HepG2 (cell line): ENCODE measurements around the gene TYROBP. TPM values are rescaled to one million over a fixed set of nuclear protein-coding genes. Genes with fewer than 3 reads are reported as not detected.

Experiments used
- ATAC-seq: fragments of 200-7000 bp; cut with Tn5 transposase; 3 replicates; pipeline ENCODE4 v1.9.1; 2020; ENCODE audit warnings: mild to moderate bottlenecking, moderate library complexity
- BruUV-seq: library from RNA; stranded (reverse); fragments of 400-500 nt; replicated peaks from 2 replicates; lab custom pipeline; 2021; lab: Mats Ljungman, UMichigan
- CTCF ChIA-PET: fragments of 300-600 bp; formaldehyde crosslinking; extraction: SDS; loops from one replicate; lab custom pipeline; 2021; ENCODE audit warnings: low total read pairs, inconsistent platforms, low intra/inter-chr PET ratio; lab: Yijun Ruan, JAX
- POLR2A ChIA-PET: fragments of 350-600 bp; sonication (Branson Sonifier 250); formaldehyde crosslinking; loops from one replicate; lab custom pipeline; 2020; ENCODE audit warnings: antibody characterized with exemption, inconsistent platforms; lab: Yijun Ruan, JAX
- DNase-seq: peaks from one replicate; pipeline ENCODE4 v3.0.0-alpha.2; 2015; ENCODE audit warnings: low spot score
- FAIRE-seq: peaks from 3 replicates; lab custom pipeline; 2011; peaks lifted over from hg19 to GRCh38; lab: Jason Lieb, UNC
- H2AFZ ChIP-seq: one replicate; pipeline ENCODE4 v1.6.1; 2011; ENCODE audit warnings: low read length, inconsistent platforms
- H3K27ac ChIP-seq: fragments of 300-600 bp; 3 replicates; pipeline ENCODE4 v1.8.0; 2011; ENCODE audit warnings: mixed run types, mild to moderate bottlenecking, mixed read lengths, low read length, inconsistent platforms; ENCODE audit not compliant: insufficient read depth; ENCODE audit errors: extremely low read length
- H3K27me3 ChIP-seq, 2 experiments: fragments of 200-600 bp in 1 of 2; 2 replicates in 1 of 2; 3 replicates in 1 of 2; pipeline versions ENCODE4 v1.6.0 to v1.8.0; 2011; ENCODE audit warnings: low read length in 2 of 2, mild to moderate bottlenecking in 2 of 2, moderate library complexity in 2 of 2, inconsistent platforms in 1 of 2; ENCODE audit not compliant: insufficient read depth in 2 of 2, control insufficient read depth in 1 of 2
- H3K36me3 ChIP-seq, 2 experiments: fragments of 200-600 bp in 1 of 2; replicated peaks in 1 of 2; 2 replicates in 1 of 2; 3 replicates in 1 of 2; pipeline versions ENCODE4 v1.5.1 to v1.8.0; 2011; ENCODE audit warnings: low read length in 2 of 2, inconsistent platforms in 1 of 2; ENCODE audit not compliant: insufficient read depth in 2 of 2, control insufficient read depth in 1 of 2
- H3K4me1 ChIP-seq: 2 replicates; pipeline ENCODE4 v1.5.1; 2012; ENCODE audit warnings: low read length, inconsistent platforms; ENCODE audit not compliant: insufficient read depth
- H3K4me2 ChIP-seq: 2 replicates; pipeline ENCODE4 v1.6.0; 2011; ENCODE audit warnings: low read depth, low read length, inconsistent platforms
- H3K4me3 ChIP-seq, 3 experiments: fragments of 200-600 bp in 1 of 3; sonication (generic), shearing (Covaris generic) in 1 of 3; replicated peaks in 1 of 3; 2 replicates each; pipeline ENCODE4 v1.5.1; 2011 to 2016; ENCODE audit warnings: low read length in 3 of 3, inconsistent platforms in 2 of 3, low read depth in 2 of 3, mild to moderate bottlenecking in 2 of 3, control low read depth in 1 of 3, mixed read lengths in 1 of 3; ENCODE audit not compliant: insufficient read depth in 1 of 3
- H3K79me2 ChIP-seq: one replicate; pipeline ENCODE4 v1.6.1; 2011; ENCODE audit warnings: low read length, inconsistent platforms; ENCODE audit not compliant: insufficient read depth
- H3K9ac ChIP-seq: 2 replicates; pipeline ENCODE4 v1.6.0; 2011; ENCODE audit warnings: mild to moderate bottlenecking, low read depth, low read length, inconsistent platforms; ENCODE audit not compliant: insufficient read depth
- H3K9me3 ChIP-seq: 2 replicates; pipeline ENCODE4 v1.5.1; 2012; ENCODE audit warnings: mild to moderate bottlenecking, low read length
- H4K20me1 ChIP-seq: 2 replicates; pipeline ENCODE4 v1.6.0; 2011; ENCODE audit warnings: inconsistent platforms, mild to moderate bottlenecking, low read length, moderate library complexity; ENCODE audit not compliant: insufficient read depth
- ATF1 ChIP-seq: IDR thresholded peaks from 2 replicates; pipeline ENCODE4 v1.6.1; 2016; ENCODE audit warnings: mild to moderate bottlenecking, control low read depth
- CBFB ChIP-seq: sonication (generic); formaldehyde crosslinking; IDR thresholded peaks from 2 replicates; pipeline ENCODE4 v1.4.0; 2020; ENCODE audit warnings: missing genetic modification reagents
- ERF ChIP-seq: IDR thresholded peaks from 2 replicates; pipeline ENCODE4 v1.6.1; 2018; ENCODE audit warnings: missing biosample characterization, missing genetic modification reagents
- ONECUT2 ChIP-seq: sonication (generic); formaldehyde crosslinking; IDR thresholded peaks from 2 replicates; pipeline ENCODE4 v1.4.0; 2020; ENCODE audit warnings: missing genetic modification reagents
- PHF21A ChIP-seq: sonication (generic); formaldehyde crosslinking; IDR thresholded peaks from 2 replicates; pipeline ENCODE4 v1.5.0; 2020; ENCODE audit warnings: mild to moderate bottlenecking, missing genetic modification reagents
- PLRG1 ChIP-seq: fragments of 450-650 bp; conservative IDR thresholded peaks from 2 replicates; pipeline ENCODE4 v1.6.1; 2016
- POLR2G ChIP-seq: fragments of 200-400 bp; formaldehyde crosslinking; IDR thresholded peaks from 2 replicates; pipeline ENCODE4 v1.6.1; 2018; ENCODE audit warnings: mild to moderate bottlenecking, low read depth, low read length, moderate library complexity
- SP4 ChIP-seq: sonication (generic); formaldehyde crosslinking; IDR thresholded peaks from 2 replicates; pipeline ENCODE4 v1.8.1; 2023; ENCODE audit warnings: mild to moderate bottlenecking, missing genetic modification reagents
- XRCC5 ChIP-seq: fragments of 200-400 bp; formaldehyde crosslinking; optimal IDR thresholded peaks from 2 replicates; pipeline ENCODE3; 2017; ENCODE audit warnings: mild to moderate bottlenecking, low read length
- ZFX ChIP-seq: sonication (generic); formaldehyde crosslinking; IDR thresholded peaks from 2 replicates; pipeline ENCODE4 v1.4.0; 2020; ENCODE audit warnings: mild to moderate bottlenecking, low read depth, missing genetic modification reagents, moderate library complexity
- ZKSCAN1 ChIP-seq: fragments of 150-350 bp; IDR thresholded peaks from 2 replicates; pipeline ENCODE4 v1.6.1; 2014; ENCODE audit warnings: low read length
- ZNF205 ChIP-seq: IDR thresholded peaks from 2 replicates; pipeline ENCODE4 v1.6.1; 2018; ENCODE audit warnings: missing biosample characterization, missing genetic modification reagents
- ZNF235 ChIP-seq: sonication (generic); formaldehyde crosslinking; IDR thresholded peaks from 2 replicates; pipeline ENCODE4 v1.8.1; 2023; ENCODE audit warnings: mild to moderate bottlenecking, missing genetic modification reagents, borderline replicate concordance
- ZNF441 ChIP-seq: sonication (generic); formaldehyde crosslinking; IDR thresholded peaks from 2 replicates; pipeline ENCODE4 v1.7.0; 2021; ENCODE audit warnings: missing genetic modification reagents, borderline replicate concordance
- ZNF543 ChIP-seq: sonication (generic); formaldehyde crosslinking; IDR thresholded peaks from 2 replicates; pipeline ENCODE4 v1.4.0; 2020; ENCODE audit warnings: mild to moderate bottlenecking, missing genetic modification reagents
- ZNF678 ChIP-seq: sonication (generic); formaldehyde crosslinking; IDR thresholded peaks from 2 replicates; pipeline ENCODE4 v1.4.0; 2020; ENCODE audit warnings: mild to moderate bottlenecking, missing genetic modification reagents
- ZZZ3 ChIP-seq: sonication (generic); formaldehyde crosslinking; IDR thresholded peaks from 2 replicates; pipeline ENCODE4 v1.4.0; 2020; ENCODE audit warnings: missing genetic modification reagents, mild to moderate bottlenecking, borderline replicate concordance
- WGBS: methylation state at CpG from one replicate; pipeline ENCODE4 v1.1.6; 2017; ENCODE audit warnings: low lambda C conversion rate; 5-methylcytosine and 5-hydroxymethylcytosine counted together
- in situ Hi-C: cut with HindIII; loops from 2 replicates; pipeline ENCODE4 v1.10.0; 2017; ENCODE audit warnings: low pct_unique_long_range_greater_than_20kb; ENCODE audit not compliant: extremely low pct_ligation_motif_present
- intact Hi-C: fragments of 100-400 bp; cut with micrococcal nuclease; formaldehyde crosslinking; loops from one replicate; pipeline ENCODE4 v1.10.0; 2022; ENCODE audit not compliant: unreplicated experiment
- polyA plus RNA-seq, 8 experiments: library from polyadenylated mRNA; depleted of rRNA in 3 of 8; stranded (reverse) in 7 of 8; unstranded in 1 of 8; fragments of >200 nt; fragmentation: Illumina TruSeq in 4 of 8; extraction: Trizol in 4 of 8; gene quantifications; 2 replicates each; pipeline versions ENCODE4 v1.2.1 to v1.2.3, GENCODE V29; 2011 to 2016; ENCODE audit warnings: low read depth in 4 of 8, missing spikeins in 1 of 8, mixed read lengths in 1 of 8; ENCODE audit not compliant: insufficient read depth in 1 of 8
- total RNA-seq, 5 experiments: library from RNA; depleted of rRNA; stranded (reverse); fragments of >200 nt; fragmentation: Illumina TruSeq; extraction: Trizol; gene quantifications; 2 replicates each; pipeline ENCODE4 v1.2.3, GENCODE V29; 2016; ENCODE audit warnings: low read depth in 1 of 5
- TF ChIP-seq, protein P1 (sequence below): sonication (generic); formaldehyde crosslinking; IDR thresholded peaks from 2 replicates; pipeline ENCODE4 v1.4.0; 2020; ENCODE audit warnings: missing genetic modification reagents, borderline replicate concordance
- TF ChIP-seq, protein P2 (sequence below): sonication (generic); formaldehyde crosslinking; IDR thresholded peaks from 2 replicates; pipeline ENCODE4 v1.4.0; 2020; ENCODE audit warnings: mild to moderate bottlenecking, missing genetic modification reagents

Gene TYROBP
- total and polyA plus RNA-seq, 2 of the 13 experiments (the other 11 are each of a cell fraction or from before 2014, with no cell fraction given) = not detected

DNA sequence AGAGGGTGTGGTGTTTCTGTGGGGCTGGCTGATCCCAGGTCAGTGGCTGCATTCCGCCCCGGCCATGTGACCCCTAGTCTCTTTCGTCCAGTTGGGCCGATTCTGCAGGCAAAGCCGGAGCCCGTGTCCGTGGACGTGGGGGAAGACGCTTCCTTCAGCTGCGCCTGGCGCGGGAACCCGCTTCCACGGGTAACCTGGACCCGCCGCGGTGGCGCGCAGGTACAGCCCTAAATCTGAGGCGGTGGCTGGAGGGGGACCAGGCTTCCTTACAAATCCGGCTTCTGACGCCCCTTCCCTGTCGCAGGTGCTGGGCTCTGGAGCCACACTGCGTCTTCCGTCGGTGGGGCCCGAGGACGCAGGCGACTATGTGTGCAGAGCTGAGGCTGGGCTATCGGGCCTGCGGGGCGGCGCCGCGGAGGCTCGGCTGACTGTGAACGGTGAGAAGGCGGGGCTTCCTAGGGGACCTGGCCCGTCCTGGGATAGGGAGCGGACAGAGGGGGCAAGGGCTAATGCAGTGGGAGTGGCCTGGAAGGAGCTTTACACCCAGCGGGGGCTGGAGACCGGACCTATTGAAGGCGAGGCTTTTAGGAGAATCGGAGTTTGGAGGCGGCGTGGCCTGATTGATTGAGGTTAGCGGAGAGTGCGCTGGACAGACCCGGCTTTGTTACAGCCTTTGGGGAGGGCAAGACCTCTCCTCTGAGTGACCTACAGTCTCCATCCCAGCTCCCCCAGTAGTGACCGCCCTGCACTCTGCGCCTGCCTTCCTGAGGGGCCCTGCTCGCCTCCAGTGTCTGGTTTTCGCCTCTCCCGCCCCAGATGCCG lies 47.1 kb downstream of the TYROBP start:
- BruUV-seq = no TSS peak
- TF ChIP-seq POLR2G (peak; percentile 54; the same call in 1 of the 2 replicates), ERF (0 out of 2 replicates have a peak, but pooled peaks have one; percentile 50), ZFX (peak; percentile 38; the same call in 1 of the 2 replicates), ZNF235 (0 out of 2 replicates have a peak, but pooled peaks have one; percentile 31), ZZZ3 (no peak), ZNF678 (0 out of 2 replicates have a peak, but pooled peaks have one; percentile 30), PHF21A (CRISPR knock-in tag) (peak; percentile 81), ATF1 (CRISPR knock-in tag) (no peak), ONECUT2 (CRISPR knock-in tag) (0 out of 2 replicates have a peak, but pooled peaks have one; percentile 26), XRCC5 (peak; percentile 47), ZKSCAN1 (no peak), SP4 (CRISPR knock-in tag) (peak; percentile 68), CBFB (0 out of 2 replicates have a peak, but pooled peaks have one; percentile 10), PLRG1 (no peak), ZNF205 (CRISPR knock-in tag) (no peak), ZNF441 (CRISPR knock-in tag) (peak; percentile 36; the same call in 1 of the 2 replicates), ZNF543 (CRISPR knock-in tag) (peak; percentile 62; the same call in 1 of the 2 replicates)
- TF ChIP-seq, protein P1, sequence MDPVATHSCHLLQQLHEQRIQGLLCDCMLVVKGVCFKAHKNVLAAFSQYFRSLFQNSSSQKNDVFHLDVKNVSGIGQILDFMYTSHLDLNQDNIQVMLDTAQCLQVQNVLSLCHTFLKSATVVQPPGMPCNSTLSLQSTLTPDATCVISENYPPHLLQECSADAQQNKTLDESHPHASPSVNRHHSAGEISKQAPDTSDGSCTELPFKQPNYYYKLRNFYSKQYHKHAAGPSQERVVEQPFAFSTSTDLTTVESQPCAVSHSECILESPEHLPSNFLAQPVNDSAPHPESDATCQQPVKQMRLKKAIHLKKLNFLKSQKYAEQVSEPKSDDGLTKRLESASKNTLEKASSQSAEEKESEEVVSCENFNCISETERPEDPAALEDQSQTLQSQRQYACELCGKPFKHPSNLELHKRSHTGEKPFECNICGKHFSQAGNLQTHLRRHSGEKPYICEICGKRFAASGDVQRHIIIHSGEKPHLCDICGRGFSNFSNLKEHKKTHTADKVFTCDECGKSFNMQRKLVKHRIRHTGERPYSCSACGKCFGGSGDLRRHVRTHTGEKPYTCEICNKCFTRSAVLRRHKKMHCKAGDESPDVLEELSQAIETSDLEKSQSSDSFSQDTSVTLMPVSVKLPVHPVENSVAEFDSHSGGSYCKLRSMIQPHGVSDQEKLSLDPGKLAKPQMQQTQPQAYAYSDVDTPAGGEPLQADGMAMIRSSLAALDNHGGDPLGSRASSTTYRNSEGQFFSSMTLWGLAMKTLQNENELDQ (CRISPR knock-in tag) = no peak
- TF ChIP-seq, protein P2, sequence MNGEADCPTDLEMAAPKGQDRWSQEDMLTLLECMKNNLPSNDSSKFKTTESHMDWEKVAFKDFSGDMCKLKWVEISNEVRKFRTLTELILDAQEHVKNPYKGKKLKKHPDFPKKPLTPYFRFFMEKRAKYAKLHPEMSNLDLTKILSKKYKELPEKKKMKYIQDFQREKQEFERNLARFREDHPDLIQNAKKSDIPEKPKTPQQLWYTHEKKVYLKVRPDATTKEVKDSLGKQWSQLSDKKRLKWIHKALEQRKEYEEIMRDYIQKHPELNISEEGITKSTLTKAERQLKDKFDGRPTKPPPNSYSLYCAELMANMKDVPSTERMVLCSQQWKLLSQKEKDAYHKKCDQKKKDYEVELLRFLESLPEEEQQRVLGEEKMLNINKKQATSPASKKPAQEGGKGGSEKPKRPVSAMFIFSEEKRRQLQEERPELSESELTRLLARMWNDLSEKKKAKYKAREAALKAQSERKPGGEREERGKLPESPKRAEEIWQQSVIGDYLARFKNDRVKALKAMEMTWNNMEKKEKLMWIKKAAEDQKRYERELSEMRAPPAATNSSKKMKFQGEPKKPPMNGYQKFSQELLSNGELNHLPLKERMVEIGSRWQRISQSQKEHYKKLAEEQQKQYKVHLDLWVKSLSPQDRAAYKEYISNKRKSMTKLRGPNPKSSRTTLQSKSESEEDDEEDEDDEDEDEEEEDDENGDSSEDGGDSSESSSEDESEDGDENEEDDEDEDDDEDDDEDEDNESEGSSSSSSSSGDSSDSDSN (CRISPR knock-in tag) = peak; percentile 31; the same call in 1 of the 2 replicates

More for the DNA sequence above, 47.1 kb downstream of the TYROBP start:
- WGBS = 15% methylated on average over 21 of the region's 55 CpGs
- CTCF ChIA-PET = no interaction called here
- Histone ChIP-seq H3K27me3 (peaks cover 6 to 39% of the 10 kb centered on the region in 2 experiments), H3K9ac (peak overlapping the region; percentile 24; the same call in 1 of the 2 replicates), H3K4me1 (peaks cover 39% of the 10 kb centered on the region), H4K20me1 (no peaks in the 10 kb centered on the region), H3K4me3 (peak overlapping the region; percentile 41 to 70 (median 50)), H2AFZ (no peak overlapping the region), H3K9me3 (no peaks in the 10 kb centered on the region), H3K27ac (no peak overlapping the region), H3K4me2 (peak overlapping the region; percentile 92), H3K36me3 (no peaks in the 10 kb centered on the region), H3K79me2 (no peaks in the 10 kb centered on the region)
- peak; percentile 89 for DNase-seq
- POLR2A ChIA-PET = interaction anchor here (0.7 to 1.1 kb wide), 4 partner anchors 15 to 113 kb away, joined by 3 to 4 read pairs (median 3); partner anchors contain the start of genes LIN37 and PRODH2
- intact Hi-C loops = loop anchor here (5.0 kb wide), 1 partner anchor 49 kb away; the partner anchor contains the start of gene PRODH2
- in situ Hi-C loops = no loop called here
- peak; percentile 83 for FAIRE-seq
- ATAC-seq = peak; percentile 92
